K562 (cell line): ENCODE results near the gene VIP. TPM values are rescaled to one million over a fixed set of nuclear protein-coding genes. Genes with fewer than 3 reads are reported as not detected.

Source experiments
- ATAC-seq: fragments of 200-7000 bp; cut with Tn5 transposase; 3 replicates; pipeline ENCODE4 v1.9.1; 2020; ENCODE audit warnings: moderate library complexity
- BruUV-seq: library from RNA; stranded (reverse); fragments of 400-500 nt; replicated peaks from 2 replicates; lab custom pipeline; 2021; lab: Mats Ljungman, UMichigan
- CTCF ChIA-PET: fragments of 300-600 bp; formaldehyde crosslinking; extraction: SDS; loops from one replicate; lab custom pipeline; 2021; ENCODE audit warnings: low intra/inter-chr PET ratio; lab: Yijun Ruan, JAX
- POLR2A ChIA-PET: fragments of 300-600, 350-650 bp; sonication (Branson Sonifier 250); formaldehyde crosslinking; extraction: SDS; loops from one replicate; lab custom pipeline; 2021; ENCODE audit warnings: antibody characterized with exemption, inconsistent platforms; lab: Yijun Ruan, JAX
- DNase-seq, 4 experiments: peaks; one replicate each; pipeline versions ENCODE4 v3.0.0 to v3.0.0-alpha.2; 2011 to 2018; ENCODE audit warnings: low spot score in 3 of 4, mixed read lengths in 3 of 4; ENCODE audit errors: extremely low read depth in 1 of 4
- FAIRE-seq: peaks from 2 replicates; lab custom pipeline; 2011; peaks lifted over from hg19 to GRCh38; lab: Jason Lieb, UNC
- H2AFZ ChIP-seq: 2 replicates; pipeline ENCODE4 v1.6.0; 2011; ENCODE audit warnings: low read depth, low read length, control low read depth, inconsistent platforms
- H3K27ac ChIP-seq: fragments of 200-600 bp; 3 replicates; pipeline ENCODE4 v1.8.0; 2011; ENCODE audit warnings: low read depth, mild to moderate bottlenecking, control low read depth, inconsistent platforms, low read length, moderate library complexity, mixed read lengths; ENCODE audit errors: extremely low read depth
- H3K27me3 ChIP-seq, 2 experiments: fragments of 300-600 bp in 1 of 2; 2 replicates in 1 of 2; 3 replicates in 1 of 2; pipeline versions ENCODE4 v1.6.0 to v1.8.0; 2011; ENCODE audit warnings: inconsistent platforms in 2 of 2, low read length in 2 of 2, mild to moderate bottlenecking in 1 of 2, mixed read lengths in 1 of 2, moderate library complexity in 1 of 2; ENCODE audit not compliant: control insufficient read depth in 2 of 2, insufficient read depth in 2 of 2
- H3K36me3 ChIP-seq: fragments of 300-600 bp; 3 replicates; pipeline ENCODE4 v1.8.0; 2011; ENCODE audit warnings: mild to moderate bottlenecking, low read length, inconsistent platforms; ENCODE audit not compliant: control insufficient read depth, insufficient read depth
- H3K4me1 ChIP-seq, 2 experiments: fragments of 200-600 bp in 1 of 2; replicated peaks in 1 of 2; 2 replicates in 1 of 2; 3 replicates in 1 of 2; pipeline versions ENCODE4 v1.5.1 to v1.8.0; 2011; ENCODE audit warnings: inconsistent platforms in 2 of 2, low read length in 2 of 2, mild to moderate bottlenecking in 1 of 2, mixed read lengths in 1 of 2, moderate library complexity in 1 of 2; ENCODE audit not compliant: control insufficient read depth in 2 of 2, insufficient read depth in 2 of 2
- H3K4me2 ChIP-seq: 2 replicates; pipeline ENCODE4 v1.6.1; 2011; ENCODE audit warnings: low read length, control low read depth, inconsistent platforms, mixed read lengths; ENCODE audit not compliant: insufficient read depth
- H3K4me3 ChIP-seq: fragments of 200-600 bp; sonication (generic), shearing (Covaris generic); 2 replicates; pipeline ENCODE4 v1.5.1; 2016; ENCODE audit warnings: control low read depth, inconsistent platforms
- H3K79me2 ChIP-seq: fragments of 200-600 bp; 3 replicates; pipeline ENCODE4 v1.8.0; 2011; ENCODE audit warnings: low read length, inconsistent platforms; ENCODE audit not compliant: control insufficient read depth, insufficient read depth
- H3K9ac ChIP-seq, 2 experiments: 2 replicates each; pipeline versions ENCODE4 v1.6.0 to v1.6.1; 2011; ENCODE audit warnings: low read depth in 2 of 2, low read length in 2 of 2, control low read depth in 1 of 2, inconsistent platforms in 1 of 2, mild to moderate bottlenecking in 1 of 2, mixed read lengths in 1 of 2; ENCODE audit not compliant: insufficient read depth in 1 of 2
- H3K9me1 ChIP-seq: one replicate; pipeline ENCODE4 v1.6.0; 2011; ENCODE audit warnings: inconsistent platforms, mild to moderate bottlenecking, low read length, moderate library complexity; ENCODE audit not compliant: control insufficient read depth, insufficient read depth
- H3K9me3 ChIP-seq: replicated peaks from 2 replicates; pipeline ENCODE4 v1.5.1; 2011; ENCODE audit warnings: low read depth, low read length, inconsistent platforms; ENCODE audit not compliant: control insufficient read depth, insufficient read depth
- H4K20me1 ChIP-seq: replicated peaks from 2 replicates; pipeline ENCODE4 v1.6.1; 2011; ENCODE audit warnings: low read length, inconsistent platforms, mixed read lengths; ENCODE audit not compliant: control insufficient read depth, insufficient read depth
- CTCF ChIP-seq, 3 experiments: IDR thresholded peaks in 2 of 3; conservative IDR thresholded peaks in 1 of 3; 2 replicates each; pipeline ENCODE4 v1.5.1; 2011 to 2012; ENCODE audit warnings: low read length in 3 of 3, mild to moderate bottlenecking in 3 of 3, control low read depth in 2 of 3, improper control_type of control experiment in 1 of 3, inconsistent platforms in 1 of 3, low read depth in 1 of 3, mixed read lengths in 1 of 3, moderate library complexity in 1 of 3; ENCODE audit not compliant: insufficient read depth in 2 of 3
- HMG20B ChIP-seq: fragments of 250-450 bp; sonication (Bioruptor Pico); IDR thresholded peaks from 2 replicates; pipeline ENCODE4 v1.5.0; 2021; ENCODE audit warnings: mild to moderate bottlenecking
- MXD1 ChIP-seq: fragments of 250-450 bp; sonication (Bioruptor Pico); IDR thresholded peaks from 2 replicates; pipeline ENCODE4 v1.8.0; 2021; ENCODE audit warnings: borderline replicate concordance, mild to moderate bottlenecking, moderate library complexity; ENCODE audit not compliant: poor library complexity, severe bottlenecking
- ZNF212 ChIP-seq: fragments of 450-650 bp; formaldehyde crosslinking; IDR thresholded peaks from 2 replicates; pipeline ENCODE4 v1.4.0; 2020; ENCODE audit warnings: mild to moderate bottlenecking
- ZNF324 ChIP-seq: fragments of 250-450 bp; sonication (Bioruptor Pico); IDR thresholded peaks from 2 replicates; pipeline ENCODE4 v1.4.0; 2020; ENCODE audit warnings: mild to moderate bottlenecking
- WGBS: fragments of 100-300 bp; shearing (Covaris generic); methylation state at CpG from one replicate; pipeline ENCODE4 v1.1.6; 2016; ENCODE audit warnings: low coverage, mixed read lengths; ENCODE audit not compliant: insufficient coverage; ENCODE audit errors: missing lambda C conversion rate; 5-methylcytosine and 5-hydroxymethylcytosine counted together
- in situ Hi-C: fragments of 300-500 bp; cut with MboI; formaldehyde crosslinking; loops from 4 replicates; pipeline ENCODE4 v1.15.0; 2018; ENCODE audit warnings: inconsistent platforms, mixed read lengths
- intact Hi-C: fragments of 100-400 bp; cut with micrococcal nuclease; formaldehyde crosslinking; loops from 2 replicates; pipeline ENCODE4 v1.14.2; 2022
- polyA plus RNA-seq, 8 experiments: library from polyadenylated mRNA; depleted of rRNA in 4 of 8; stranded (reverse) in 5 of 8; unstranded in 3 of 8; fragments of >200 nt; fragmentation: Nextera tagmentation in 2 of 8; fragmentation: Illumina TruSeq in 1 of 8; extraction: Ambion mirVana in 2 of 8; extraction: Trizol in 1 of 8; gene quantifications; 2 replicates each; pipeline versions ENCODE4 v1.2.1 to v1.2.3, GENCODE V29; 2011 to 2014; ENCODE audit warnings: inconsistent platforms in 1 of 8, missing spikeins in 1 of 8
- total RNA-seq, 7 experiments: library from RNA; depleted of rRNA in 6 of 7; stranded (reverse); fragments of >200 nt in 6 of 7; fragmentation: Illumina TruSeq in 2 of 7; extraction: Trizol in 2 of 7; gene quantifications; 2 replicates each; pipeline versions ENCODE4 v1.2.1 to v1.2.3, GENCODE V29; 2011 to 2021; ENCODE audit warnings: low replicate concordance in 1 of 7
- TF ChIP-seq, protein P1 (sequence below): sonication (generic); formaldehyde crosslinking; IDR thresholded peaks from 2 replicates; pipeline ENCODE4 v1.8.0; 2022; ENCODE audit warnings: mild to moderate bottlenecking, missing genetic modification reagents

Gene VIP
- total and polyA plus RNA-seq, 9 of the 15 experiments (the other 6 are each of a cell fraction or from before 2014, with no cell fraction given) = 0.08 TPM; not detected in 8

DNA sequence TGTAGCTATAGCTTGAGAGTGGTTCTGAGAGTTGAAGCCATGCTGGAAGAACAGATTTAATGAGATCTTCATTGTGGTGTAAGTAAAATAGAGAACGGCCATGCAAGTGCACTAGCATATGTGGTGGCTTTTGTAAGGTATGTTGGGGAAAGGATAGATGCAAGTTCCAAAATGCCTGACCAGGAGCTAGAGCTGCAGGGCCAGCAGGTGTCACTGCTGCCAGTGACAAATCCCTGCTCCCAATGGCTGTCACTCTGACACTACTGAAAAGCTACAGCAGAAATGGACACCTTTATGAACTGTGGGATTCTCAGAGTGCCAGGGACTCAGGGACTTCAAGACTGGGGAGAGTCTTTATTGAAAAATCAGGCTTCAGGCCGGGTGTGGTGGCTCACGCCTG, 23.1 kb upstream of the VIP start:
- Histone ChIP-seq H3K36me3 (no peaks in the 10 kb centered on the region), H3K4me3 (no peak overlapping the region), H2AFZ (no peak overlapping the region), H3K4me2 (no peak overlapping the region), H3K9me1 (no peaks in the 10 kb centered on the region), H3K4me1 (no peaks in the 10 kb centered on the region), H4K20me1 (no peaks in the 10 kb centered on the region), H3K9ac (no peak overlapping the region), H3K9me3 (no peaks in the 10 kb centered on the region), H3K27ac (no peak overlapping the region), H3K27me3 (no peaks in the 10 kb centered on the region), H3K79me2 (no peaks in the 10 kb centered on the region)
- ChIA-PET POLR2A (no interaction called here), CTCF (no interaction called here)
- BruUV-seq = no TSS peak
- no peak for FAIRE-seq
- in situ Hi-C loops (no loop called here), intact Hi-C loops (no loop called here)
- peak in 1 of 4 experiments; percentile 3 for DNase-seq
- peak; percentile 62 for ATAC-seq
- WGBS = 0% methylated on average over 3 of the region's 3 CpGs
- TF ChIP-seq CTCF (IDR thresholded peaks at IDR 0.05 in 2 of 3, conservative IDR thresholded peaks at IDR 0.05 in 1 of 3; ENCODE audit: insufficient read depth in 2 of 3, low read depth in 1 of 3, low read length in 3 of 3) (0 out of 6 replicates have a peak, but pooled peaks of 1 of the 3 experiments have one; percentile 2), ZNF212 (no peak), MXD1 (CRISPR knock-in tag) (no peak), ZNF324 (CRISPR knock-in tag) (no peak), HMG20B (CRISPR knock-in tag) (no peak)
- TF ChIP-seq, protein P1, sequence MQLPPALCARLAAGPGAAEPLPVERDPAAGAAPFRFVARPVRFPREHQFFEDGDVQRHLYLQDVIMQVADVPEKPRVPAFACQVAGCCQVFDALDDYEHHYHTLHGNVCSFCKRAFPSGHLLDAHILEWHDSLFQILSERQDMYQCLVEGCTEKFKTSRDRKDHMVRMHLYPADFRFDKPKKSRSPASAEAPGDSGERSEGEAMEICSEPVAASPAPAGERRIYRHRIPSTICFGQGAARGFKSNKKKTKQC (CRISPR knock-in tag) = no peak
